ENCODE results near the gene NEK11.

- TF ChIP-seq CTCF (IDR thresholded peaks at IDR 0.05) (no peak), POLR2A (IDR thresholded peaks at IDR 0.05) (no peak)
These were observed 207.4 kb downstream of the NEK11 start for GRCh38 chr3:131233900-131234668.
